G401 (cell line): Measurements from ENCODE around the gene GID8. TPM values are rescaled to one million over a fixed set of nuclear protein-coding genes. Genes with fewer than 3 reads are reported as not detected.
A peak's percentile ranks its signal among the peaks of the same experiment; 100 is the strongest.

Experiments
- DNase-seq: peaks from one replicate; pipeline ENCODE4 v3.0.0-alpha.2; 2015; ENCODE audit warnings: low spot score
- in situ Hi-C: cut with HindIII; loops from 2 replicates; pipeline ENCODE4 v1.10.0; 2016; ENCODE audit warnings: low sequenced_read_pairs, mixed read lengths
- total RNA-seq: library from RNA; depleted of rRNA; stranded (reverse); fragments of >200 nt; shearing (Covaris generic); gene quantifications from 2 replicates; pipeline ENCODE4 v1.2.3, GENCODE V29; 2014

The GID8 gene
- total RNA-seq, 1 experiment from 2014 or later, result 49.2 TPM

- in situ Hi-C loops, result no loop called here
- no peak for DNase-seq
Measured at GRCh38 chr20:62963614-62964397, 25.9 kb downstream of the GID8 start.

- DNase-seq, result no peak
Measured at GRCh38 chr20:62964700-62965099, 26.8 kb downstream of the GID8 start.

DNA sequence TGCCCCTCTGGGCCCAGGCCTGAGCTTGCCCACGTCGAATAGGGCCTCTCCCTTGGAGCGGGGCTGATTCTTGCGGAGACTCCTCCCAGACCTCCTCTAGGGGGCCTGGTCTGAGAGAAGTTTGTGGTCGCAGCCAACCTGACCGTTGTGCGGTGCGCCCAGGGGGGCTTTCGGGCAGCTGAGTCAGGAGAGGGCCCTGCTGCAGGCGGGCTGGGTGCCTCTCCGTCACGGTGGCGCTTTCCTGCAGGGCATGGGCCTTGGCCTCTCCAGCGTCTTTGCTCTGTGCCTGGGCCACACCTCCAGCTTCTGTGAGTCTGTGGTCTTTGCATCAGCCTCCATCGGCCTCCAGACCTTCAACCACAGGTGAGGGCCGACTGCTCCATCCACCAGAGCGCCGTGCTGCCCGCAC lies 27.4 kb downstream of the GID8 start:
- in situ Hi-C loops, result no loop called here
- DNase-seq, result no peak

More at GRCh38 chr20:62964700-62965099, 26.8 kb downstream of the GID8 start:
- in situ Hi-C loops, result no loop called here

GRCh38 chr20:62966212-62967148 lies 28.5 kb downstream of the GID8 start:
- in situ Hi-C loops, result no loop called here
- no peak for DNase-seq

DNA sequence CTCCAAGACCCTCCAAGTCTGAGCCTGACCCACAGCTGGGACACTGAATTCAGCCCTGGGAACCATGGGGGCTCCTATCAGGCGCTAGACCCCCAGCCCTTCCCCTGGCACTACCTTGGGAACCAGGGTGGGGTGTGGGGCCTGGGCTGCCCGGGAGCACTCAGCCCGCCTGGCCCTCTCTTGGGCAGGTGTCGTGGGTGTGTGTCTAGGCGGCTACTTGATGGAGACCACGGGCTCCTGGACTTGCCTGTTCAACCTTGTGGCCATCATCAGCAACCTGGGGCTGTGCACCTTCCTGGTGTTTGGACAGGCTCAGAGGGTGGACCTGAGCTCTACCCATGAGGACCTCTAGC lies 29.2 kb downstream of the GID8 start:
- DNase-seq, result no peak
- in situ Hi-C loops, result no loop called here

DNA sequence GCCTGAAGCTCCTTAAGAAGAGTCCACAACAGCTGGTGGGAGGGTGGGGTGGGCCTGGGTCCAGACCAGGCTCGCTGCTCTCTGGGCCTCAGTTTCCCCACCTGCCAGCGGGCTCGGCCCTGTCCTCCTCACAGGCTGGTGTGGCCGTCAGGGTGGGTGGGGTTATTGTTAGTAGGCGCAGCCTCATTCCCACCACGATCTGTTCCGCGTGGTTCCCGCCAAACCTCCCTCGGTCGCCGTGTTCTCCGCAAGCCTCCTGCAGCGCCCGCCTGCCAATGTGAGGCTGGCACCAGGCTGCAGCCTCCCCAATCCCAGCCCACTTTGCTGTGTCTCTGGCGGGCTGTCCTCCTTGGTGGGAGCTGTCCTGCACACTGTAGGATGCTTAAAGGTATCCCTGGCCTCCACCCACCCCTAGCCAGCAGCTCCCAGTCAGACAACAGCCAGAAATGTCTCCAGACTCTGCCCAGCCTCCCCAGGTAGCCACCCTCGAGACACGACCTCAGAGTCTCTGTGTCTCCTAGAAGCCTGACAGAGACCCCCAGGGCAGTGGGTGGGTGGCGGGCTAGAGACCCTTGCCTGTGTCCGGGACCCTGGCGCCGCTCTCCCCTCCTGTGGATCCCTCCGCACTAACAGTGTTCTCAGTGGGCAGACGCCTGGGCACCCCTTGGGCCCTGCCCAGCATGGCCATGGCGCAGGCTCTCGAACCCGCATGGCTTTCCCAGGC lies 29.8 kb downstream of the GID8 start:
- DNase-seq, result no peak
- in situ Hi-C loops, result no loop called here

- in situ Hi-C loops, result no loop called here
- no peak for DNase-seq
Measured at GRCh38 chr20:62968378-62969178, 30.6 kb downstream of the GID8 start.

DNA sequence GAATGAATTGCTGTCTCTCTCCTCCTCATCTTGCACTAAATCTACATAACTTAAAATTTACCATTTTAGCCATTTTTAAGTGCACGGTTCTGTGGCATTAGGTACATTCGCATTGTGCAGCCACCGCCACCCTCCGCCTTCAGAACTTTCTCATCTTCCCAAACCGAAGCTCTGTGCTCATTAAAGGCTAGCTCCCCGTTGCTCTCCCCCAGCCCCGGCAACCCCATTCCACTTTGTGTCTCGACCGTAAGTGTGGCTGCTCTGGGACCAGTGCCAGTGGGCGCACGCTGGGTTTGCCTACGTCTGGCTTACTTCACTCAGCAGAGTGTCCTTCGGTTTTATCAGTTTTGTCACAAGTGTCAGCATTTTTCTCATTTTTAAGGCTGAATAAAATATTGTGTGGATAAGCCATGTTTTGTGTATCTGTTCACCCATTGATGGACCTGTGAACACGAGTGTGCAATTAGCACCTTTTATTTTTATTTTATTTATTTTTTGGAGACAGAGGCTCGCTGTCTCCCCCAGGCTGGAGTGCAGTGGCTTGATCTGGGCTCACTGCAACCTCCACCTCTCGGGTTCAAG lies 31.3 kb downstream of the GID8 start:
- in situ Hi-C loops, result no loop called here
- DNase-seq, result no peak

- DNase-seq, result no peak
- in situ Hi-C loops, result no loop called here
Measured at GRCh38 chr20:62969939-62970306, 32.0 kb downstream of the GID8 start.

DNA sequence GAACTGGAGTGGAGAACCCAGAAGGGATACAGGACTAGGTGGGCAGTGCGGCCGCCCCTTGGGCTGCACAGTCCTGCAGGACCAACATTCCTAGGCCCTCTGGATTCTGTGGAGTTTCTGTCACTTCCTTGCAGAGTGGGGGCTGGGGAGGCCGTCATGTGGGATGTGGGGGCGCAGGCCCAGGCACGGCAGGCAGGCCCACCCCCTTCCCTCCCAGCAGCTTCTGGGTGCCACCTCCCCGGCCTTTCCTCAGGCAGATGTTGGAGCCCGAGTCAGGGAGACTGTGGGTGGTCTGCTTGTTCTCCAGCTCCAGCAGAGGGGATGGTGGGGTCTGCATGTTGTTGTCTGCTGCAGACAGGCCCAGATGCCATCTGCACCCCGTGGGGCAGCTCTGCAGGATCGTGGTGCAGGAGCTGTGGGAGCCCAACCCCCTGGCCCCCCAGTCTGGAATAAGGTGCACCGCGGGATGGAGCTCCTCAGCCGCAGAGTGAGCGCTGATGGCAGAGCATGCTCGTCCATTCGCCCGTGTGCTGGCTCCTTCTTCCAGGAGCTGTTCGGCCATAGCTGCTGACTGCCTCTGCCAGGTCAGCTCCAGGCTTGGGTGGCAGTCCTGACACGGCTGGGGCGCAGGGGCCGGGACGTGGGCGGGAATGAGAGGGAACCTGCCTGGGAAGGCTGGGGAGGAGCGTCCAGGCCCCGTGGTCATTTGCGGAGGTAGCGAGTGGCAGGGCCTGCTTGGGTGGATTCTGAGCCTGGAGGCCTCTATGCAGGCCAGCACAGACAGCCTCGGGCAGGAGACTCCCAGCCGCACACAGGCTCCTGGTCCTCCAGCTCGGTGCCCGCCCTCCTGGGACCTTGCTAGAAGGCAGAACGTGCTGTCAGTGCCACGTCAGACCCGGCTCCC lies 32.6 kb downstream of the GID8 start:
- in situ Hi-C loops, result no loop called here
- DNase-seq, result no peak

DNA sequence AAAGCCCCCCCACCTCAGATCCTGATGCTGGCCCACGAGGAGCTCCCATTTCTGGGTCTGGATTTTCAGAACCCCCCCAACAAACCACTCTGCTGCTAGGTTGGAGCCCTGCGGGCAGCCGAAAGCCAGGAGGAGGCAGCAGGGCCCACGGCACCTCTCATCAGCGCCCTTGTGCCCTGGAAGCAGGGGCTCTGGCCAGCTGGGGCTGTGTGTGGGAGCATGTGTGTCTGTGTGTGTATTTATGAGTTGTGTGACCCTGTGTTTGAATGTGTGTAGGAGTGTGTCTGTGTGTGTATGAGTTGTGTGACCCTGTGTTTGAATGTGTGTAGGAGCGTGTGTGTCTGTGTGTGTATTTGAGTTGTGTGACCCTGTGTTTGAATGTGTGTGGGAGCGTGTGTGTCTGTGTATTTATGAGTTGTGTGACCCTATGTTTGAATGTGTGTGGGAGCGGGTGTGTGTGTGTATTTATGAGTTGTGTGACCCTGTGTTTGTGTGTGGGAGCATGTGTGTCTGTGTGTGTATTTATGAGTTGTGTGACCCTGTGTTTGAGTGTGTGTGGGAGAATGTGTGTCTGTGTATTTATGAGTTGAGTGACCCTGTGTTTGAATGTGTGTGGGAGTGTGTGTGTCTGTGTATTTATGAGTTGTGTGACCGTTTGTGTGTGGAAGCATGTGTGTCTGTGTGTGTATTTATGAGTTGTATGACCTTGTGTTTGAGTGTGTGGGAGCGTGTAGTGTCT lies 33.4 kb downstream of the GID8 start:
- in situ Hi-C loops, result no loop called here

GRCh38 chr20:62971950-62972844 lies 34.2 kb downstream of the GID8 start:
- DNase-seq, result peak; percentile 78
- in situ Hi-C loops, result no loop called here

More for the DNA sequence above, 33.4 kb downstream of the GID8 start:
- no peak for DNase-seq

DNA sequence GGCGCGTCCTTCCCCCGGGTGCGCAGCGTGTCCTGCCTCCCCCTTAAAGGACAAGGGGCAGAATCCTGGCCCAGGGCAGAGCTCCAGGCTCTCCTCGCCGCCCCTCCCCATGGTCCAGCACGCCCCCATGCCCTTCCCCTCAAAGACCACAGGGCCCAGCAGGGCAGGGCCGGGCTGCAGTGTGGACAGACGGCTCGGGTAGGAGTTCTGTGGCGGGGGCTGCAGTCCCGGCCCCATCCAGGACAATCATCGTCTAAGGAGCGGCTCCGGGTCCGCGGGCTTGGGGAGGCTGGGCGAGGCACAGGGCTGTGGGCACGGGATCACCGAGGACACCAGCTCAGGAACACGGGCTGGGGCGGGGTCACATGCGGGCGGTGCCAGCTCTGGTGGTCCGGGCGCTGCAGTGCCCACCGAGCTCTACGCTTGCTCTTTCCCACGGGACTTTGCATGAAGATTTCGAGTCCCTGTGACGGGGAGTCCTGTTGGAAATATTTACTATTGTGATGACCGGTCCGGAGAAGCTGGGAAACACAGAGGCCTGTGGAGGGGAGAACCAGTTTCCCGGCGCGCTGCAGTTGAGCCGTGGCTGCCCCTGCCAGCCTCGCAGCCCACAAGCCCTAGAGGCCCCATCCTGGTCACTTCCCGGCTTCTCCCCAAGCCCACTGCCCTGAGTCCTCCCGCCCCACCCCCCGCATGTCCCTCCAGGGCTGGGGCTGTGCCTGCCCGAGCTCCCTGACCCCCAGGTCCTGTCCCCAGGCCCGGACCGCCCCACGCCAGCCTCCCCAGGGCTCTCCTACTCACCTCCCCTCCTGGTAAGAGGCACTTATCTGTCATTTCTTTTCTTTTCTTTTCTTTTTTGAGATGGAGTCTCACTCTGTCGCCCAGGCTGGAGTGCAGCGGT lies 35.1 kb downstream of the GID8 start:
- DNase-seq, result no peak
- in situ Hi-C loops, result no loop called here

- in situ Hi-C loops, result no loop called here
Measured at GRCh38 chr20:62975251-62975760, 37.4 kb downstream of the GID8 start.

More at GRCh38 chr20:62975251-62975760, 37.4 kb downstream of the GID8 start:
- peak; percentile 74 for DNase-seq
